Measurements from ENCODE around the gene IFNG. TPM values are rescaled to one million over a fixed set of nuclear protein-coding genes. Genes with fewer than 3 reads are reported as not detected.

Gene IFNG
- not detected in 5 replicates for total RNA-seq (2022; extraction: Qiagen RNA extraction; ENCODE audit: low read depth)

GRCh38 chr12:68159681-68160304, at the start of gene IFNG:
TSS of gene IFNG (minus strand) at chr12:68159740. CDS start at chr12:68159615, 125 bp downstream.

Other genes starting within 250 kb of the IFNG start
- not detected in 5 replicates for gene IFNG-AS1, start 170.3 kb downstream of the IFNG start, total RNA-seq (2022; extraction: Qiagen RNA extraction; ENCODE audit: low read depth)
- gene IL26, start 66.1 kb upstream of the IFNG start, total RNA-seq (2022; extraction: Qiagen RNA extraction; ENCODE audit: low read depth), result not detected in 5 replicates
- gene IL22, start 93.9 kb upstream of the IFNG start, total RNA-seq (2022; extraction: Qiagen RNA extraction; ENCODE audit: low read depth), result not detected in 5 replicates
- 5.8 to 8.1 TPM (median 6.5 TPM) in 5 replicates for gene MDM1, start 172.6 kb upstream of the IFNG start, total RNA-seq (2022; extraction: Qiagen RNA extraction; ENCODE audit: low read depth)

Measured in A549 treated with GW870086 at 1 μM for 4 hours (cell line).